Fibroblast of villous mesenchyme (primary cell): ENCODE measurements around the gene PLAAT5. TPM values are rescaled to one million over a fixed set of nuclear protein-coding genes. Genes with fewer than 3 reads are reported as not detected.
A peak's percentile ranks its signal among the peaks of the same experiment; 100 is the strongest.

Source experiments
- DNase-seq: peaks from one replicate; pipeline ENCODE4 v3.0.0-alpha.2; 2010; ENCODE audit warnings: low read depth
- H3K4me3 ChIP-seq: 2 replicates; pipeline ENCODE4 v1.5.1; 2011; ENCODE audit warnings: low read depth, mild to moderate bottlenecking, low read length
- CTCF ChIP-seq: IDR thresholded peaks from 2 replicates; pipeline ENCODE4 v1.5.1; 2012; ENCODE audit warnings: low read depth, mild to moderate bottlenecking, low read length; ENCODE audit not compliant: insufficient read depth
- total RNA-seq: library from RNA; depleted of rRNA; stranded (reverse); fragments of >200 nt; gene quantifications from 2 replicates; pipeline ENCODE4 v1.2.3, GENCODE V29; 2012

The PLAAT5 gene
- total RNA-seq, 1 donor: not detected

DNA sequence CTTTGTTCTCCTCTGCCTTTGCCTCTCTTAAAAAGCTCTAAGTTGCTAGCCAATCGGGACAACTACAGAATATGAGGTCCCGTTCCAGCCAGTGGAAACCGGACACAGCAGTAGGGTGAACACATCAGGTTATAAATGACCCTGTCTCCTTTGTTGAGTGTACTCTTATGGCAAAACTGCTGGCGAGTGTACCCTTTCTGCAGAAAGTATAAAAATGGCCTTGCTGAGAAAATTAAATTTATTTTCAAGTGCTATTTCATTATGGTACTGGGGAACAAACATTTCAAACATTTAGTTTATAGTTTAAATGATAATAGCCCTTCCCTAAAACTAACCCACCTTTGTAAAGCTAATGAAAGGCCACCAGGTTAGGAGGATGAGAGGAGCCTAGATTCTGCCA is 8.9 kb upstream of the PLAAT5 start:
- no peak for DNase-seq
- TF ChIP-seq CTCF: no peak
- no peak overlapping the region for H3K4me3 ChIP-seq

DNA sequence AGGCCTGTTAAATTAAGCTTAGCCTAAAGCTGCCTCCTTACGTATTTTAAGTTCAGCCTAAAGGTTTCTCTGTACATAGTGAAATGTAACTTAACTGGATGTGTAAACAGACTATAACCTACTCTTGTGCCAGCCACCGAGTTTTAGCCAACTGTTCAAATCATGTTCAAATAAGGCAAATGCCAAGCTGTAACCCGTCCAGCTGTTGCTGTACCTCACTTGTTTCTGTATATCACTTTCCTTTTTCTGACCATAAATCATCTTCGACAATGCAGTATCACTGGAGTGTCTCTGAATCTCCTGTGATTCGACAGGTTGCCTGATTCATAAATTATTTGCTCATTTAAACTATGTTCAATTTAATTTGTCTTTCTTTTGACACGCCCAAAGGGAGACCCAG is 4.0 kb upstream of the PLAAT5 start:
- no peak for TF ChIP-seq CTCF
- no peak for DNase-seq
- no peak overlapping the region for H3K4me3 ChIP-seq

GRCh38 chr11:63493127-63493526 is 2.2 kb upstream of the PLAAT5 start:
- no peak overlapping the region for H3K4me3 ChIP-seq
- no peak for DNase-seq
- TF ChIP-seq CTCF: no peak

DNA sequence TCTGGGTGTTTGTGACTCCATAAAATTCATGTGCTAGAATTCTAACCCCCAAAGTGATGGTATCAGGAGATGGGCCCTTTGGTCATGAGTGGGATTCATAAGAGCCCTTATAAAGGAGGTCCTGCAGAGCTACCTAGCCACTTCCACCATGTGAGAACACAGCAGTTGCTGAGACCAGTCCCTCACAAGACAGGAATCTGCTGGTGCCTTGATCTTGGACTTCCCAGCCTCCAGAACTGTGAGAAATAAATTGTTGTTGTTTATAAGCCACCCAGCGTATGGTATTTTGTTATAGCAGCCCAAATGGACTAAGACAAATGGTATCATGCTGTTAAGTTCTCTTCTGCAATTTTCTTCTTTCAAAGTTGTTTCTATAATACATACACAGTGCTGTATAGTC is 1.5 kb upstream of the PLAAT5 start:
- no peak overlapping the region for H3K4me3 ChIP-seq
- DNase-seq: no peak
- TF ChIP-seq CTCF: no peak

GRCh38 chr11:63491636-63492372 is 837 bp upstream of the PLAAT5 start:
- peak; percentile 98 for DNase-seq

GRCh38 chr11:63491240-63491587 is 247 bp upstream of the PLAAT5 start:
- DNase-seq: no peak
- TF ChIP-seq CTCF: no peak
- H3K4me3 ChIP-seq: peak overlapping the region; percentile 60

More at GRCh38 chr11:63491636-63492372, 837 bp upstream of the PLAAT5 start:
- H3K4me3 ChIP-seq: peak overlapping the region; percentile 60
- TF ChIP-seq CTCF: no peak

DNA sequence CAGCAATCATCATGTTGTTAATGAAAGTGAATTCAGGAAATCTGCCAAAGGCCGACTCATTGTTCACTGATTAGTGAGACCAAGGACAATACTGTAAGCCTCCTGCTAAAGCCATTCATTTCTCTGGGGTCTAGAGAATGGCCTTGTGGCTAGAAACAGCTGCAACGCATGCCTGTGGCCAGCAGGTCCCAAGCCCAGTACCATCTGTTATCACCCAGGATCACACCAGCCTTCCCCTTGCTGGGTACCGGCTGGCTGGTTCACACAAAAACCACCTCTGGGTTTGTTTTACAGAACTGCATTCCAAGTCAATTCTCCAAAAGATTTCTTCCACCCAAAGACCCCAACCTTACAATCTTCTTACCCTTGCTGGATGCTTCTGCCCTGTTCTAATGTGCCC is 1.1 kb downstream of the PLAAT5 start:
- H3K4me3 ChIP-seq: no peak overlapping the region
- TF ChIP-seq CTCF: no peak
- peak; percentile 80 for DNase-seq
